CD4-positive, alpha-beta T cell treated with Interleukin-4 for 1 hour (primary cell): ENCODE results near the gene CDC42BPA.

Experiments
- DNase-seq, 2 donors: peaks; one replicate each; pipeline ENCODE4 v3.0.0-alpha.2; 2020 to 2022

Gene CDC42BPA

DNA sequence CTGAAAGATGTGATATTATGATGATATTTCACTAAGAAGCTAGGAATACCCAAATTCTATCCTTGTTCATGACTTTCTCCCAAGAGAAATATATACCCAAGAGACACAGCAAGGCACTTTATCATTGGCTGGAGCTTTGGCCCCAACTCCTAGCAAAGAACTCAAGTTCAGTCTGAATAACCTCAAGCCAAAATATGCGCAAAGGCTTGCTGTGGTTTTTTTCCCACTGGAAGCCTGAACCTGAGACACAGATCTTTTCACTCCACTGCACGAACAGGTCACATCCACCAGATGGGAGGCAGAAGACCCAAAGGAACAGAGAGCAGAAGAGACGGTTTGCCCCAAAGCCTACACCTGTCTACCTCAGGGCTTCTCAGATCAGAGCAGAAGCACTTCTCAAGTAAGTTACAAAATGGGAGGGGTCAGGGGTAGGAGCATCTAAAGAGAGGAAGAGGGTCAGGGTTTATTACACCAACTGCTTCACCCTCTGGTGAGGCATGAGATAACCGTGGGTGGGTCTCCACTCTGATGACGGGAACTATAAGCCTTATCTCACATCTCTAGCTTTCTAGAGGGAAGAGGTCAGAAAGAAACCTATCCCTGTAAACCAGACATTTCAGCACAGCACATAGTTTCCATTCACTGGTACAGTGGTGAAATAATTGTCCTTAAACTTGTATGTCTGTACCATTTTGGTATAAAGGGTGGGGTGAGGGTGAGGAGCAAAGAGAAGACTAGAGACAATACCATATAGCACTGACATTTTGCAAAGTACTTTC is 17.1 kb upstream of the CDC42BPA start:
- no peak for DNase-seq

DNA sequence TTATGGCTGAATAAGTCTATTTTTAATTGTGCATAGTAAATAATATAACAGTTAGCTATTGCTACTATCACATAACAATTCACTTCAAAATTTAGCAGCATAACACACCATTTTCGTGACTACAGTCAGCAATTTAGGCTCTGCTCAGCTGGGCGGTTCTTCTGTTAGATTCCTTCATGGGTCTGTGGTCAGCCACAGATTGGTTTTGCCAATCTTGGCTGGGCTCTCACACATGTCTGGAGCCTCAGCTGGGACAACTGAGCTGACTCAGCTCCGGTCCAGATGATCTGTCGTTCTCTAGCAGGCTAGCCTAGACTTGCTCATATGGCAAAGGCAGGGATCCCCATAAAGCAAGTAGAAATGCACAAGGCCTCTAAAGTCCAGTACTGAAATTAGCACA is 15.1 kb upstream of the CDC42BPA start:
- DNase-seq = no peak

DNA sequence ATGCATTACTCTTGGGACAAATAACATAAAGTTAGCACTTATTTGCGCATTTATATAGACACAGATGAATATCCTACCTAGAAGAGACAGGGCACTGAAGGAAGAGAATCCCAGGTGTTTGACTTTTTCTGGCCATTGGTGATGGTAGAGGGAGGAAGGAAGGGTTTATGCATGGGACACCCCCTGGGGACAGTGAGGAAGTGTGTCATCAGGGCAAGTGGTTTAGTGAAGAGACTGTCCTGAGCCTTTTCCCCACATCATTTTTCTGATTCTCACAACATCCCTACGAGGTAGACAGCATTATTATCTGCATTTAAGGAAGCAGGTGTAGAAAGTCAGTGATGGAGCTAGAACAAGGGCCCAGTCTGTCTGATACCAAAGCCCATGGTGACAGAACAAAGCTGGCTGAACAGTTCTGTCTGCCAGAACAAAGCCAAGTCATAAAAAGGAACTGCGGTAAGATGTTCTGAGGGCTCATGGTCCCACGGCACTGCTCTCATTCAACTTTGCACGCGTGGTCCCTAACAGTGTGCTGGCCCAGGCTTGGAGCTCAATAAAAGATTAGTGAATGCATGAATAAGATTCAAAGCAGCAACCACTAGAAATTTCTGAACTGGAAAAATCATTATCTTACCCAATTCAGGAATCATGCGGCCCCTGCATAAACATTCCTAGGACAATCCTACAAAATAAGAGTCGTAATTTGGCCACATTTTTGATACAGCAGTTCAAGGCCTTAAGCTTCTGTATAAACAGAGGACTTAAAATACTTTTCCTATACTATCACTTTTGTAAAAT is 12.2 kb upstream of the CDC42BPA start:
- no peak for DNase-seq

DNA sequence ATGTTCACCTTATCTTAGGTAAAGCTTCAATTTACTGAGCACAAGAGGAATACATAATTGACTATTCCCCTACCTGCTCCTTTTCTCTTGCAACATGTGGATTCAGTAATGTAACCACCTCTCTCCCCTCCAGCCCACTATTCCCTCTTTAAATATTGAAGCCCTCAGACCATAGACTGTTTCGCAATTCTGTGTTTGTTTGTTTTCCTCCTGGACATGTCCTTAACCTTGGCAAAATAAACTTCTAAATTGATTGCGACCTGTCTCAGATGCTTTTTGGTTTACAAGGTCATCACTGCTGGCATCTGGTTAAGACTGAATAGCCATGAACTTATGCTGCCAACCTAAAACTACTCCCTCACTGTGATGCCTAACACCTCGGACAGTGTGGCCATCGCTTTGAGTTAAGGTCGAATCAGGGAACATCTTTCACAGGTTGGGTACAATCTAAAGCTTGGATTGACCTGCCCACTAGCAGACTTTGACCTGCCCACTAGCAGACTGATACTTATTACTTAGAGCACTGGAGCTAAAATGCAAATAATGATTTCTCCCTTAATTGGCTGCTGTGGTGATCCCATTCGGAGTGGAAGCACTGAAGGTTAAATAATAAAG is 10.2 kb upstream of the CDC42BPA start:
- DNase-seq = no peak

DNA sequence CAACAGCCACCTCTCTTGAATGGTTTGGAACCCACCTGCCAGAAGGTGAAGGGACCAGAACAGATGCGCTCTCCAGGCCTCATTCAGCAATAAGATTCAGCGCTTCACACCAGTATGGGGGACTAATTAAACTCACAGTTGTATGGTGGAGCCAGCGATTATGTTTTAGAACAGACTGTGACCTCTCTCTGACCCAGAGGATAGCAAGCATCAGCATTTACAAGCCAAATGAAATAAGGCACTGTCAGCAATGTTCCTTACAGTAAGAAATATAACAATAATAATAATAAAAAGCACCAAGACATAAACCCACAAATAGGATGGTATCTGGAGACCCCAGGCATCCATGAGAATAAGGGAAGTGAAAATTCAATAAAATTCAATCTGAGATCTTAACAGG is 6.9 kb upstream of the CDC42BPA start:
- DNase-seq = no peak

DNA sequence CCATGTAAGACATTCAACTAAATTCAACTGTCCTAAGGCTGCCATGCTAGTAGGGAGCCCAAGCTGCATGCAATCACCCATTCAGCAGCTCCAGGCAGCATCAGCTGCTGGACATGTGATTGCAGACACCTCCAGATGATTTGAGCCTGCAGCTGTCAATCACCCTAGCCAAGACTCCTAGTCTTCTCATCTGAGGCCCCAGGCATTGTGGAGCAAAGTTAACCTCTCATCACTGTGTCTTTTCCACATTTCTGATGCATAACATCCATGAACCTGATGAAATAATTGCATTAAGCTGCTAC is 5.6 kb upstream of the CDC42BPA start:
- no peak for DNase-seq

DNA sequence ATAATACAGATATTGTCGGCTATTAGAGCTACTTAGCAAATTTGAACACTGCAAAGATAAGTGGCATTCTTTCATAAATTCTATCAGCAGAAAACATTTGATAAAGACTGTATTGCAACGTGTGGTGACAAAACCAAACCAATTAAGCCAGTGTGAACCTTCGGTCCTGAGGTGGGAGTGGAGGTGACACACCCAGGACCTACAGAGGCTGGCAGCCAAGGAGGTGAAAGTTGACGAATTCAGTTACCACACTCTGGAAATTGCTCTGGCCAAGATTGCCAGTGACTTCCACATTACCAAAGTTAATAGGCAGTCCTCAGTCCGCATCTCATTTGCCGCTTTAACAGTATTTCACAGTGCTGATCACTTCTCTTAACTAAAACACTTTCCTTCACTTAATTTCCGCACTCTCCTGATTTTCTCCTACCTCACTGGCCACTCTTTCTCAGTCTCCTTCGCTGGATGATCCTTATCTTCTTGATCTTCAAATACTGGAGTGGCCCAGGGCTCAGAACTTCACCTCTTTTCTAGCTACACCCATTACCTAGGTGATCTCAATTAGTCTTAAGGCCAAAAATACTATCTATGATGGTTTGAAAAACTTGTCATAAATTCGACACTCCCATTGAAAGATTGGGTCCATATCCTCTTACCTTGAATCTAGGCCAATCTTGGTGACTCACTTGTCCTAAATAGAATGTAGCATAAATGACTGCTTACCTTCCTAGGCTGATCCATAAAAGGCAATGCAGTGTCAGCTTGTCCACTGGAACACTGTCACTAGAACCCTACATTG is 5.1 kb upstream of the CDC42BPA start:
- DNase-seq = no peak

DNA sequence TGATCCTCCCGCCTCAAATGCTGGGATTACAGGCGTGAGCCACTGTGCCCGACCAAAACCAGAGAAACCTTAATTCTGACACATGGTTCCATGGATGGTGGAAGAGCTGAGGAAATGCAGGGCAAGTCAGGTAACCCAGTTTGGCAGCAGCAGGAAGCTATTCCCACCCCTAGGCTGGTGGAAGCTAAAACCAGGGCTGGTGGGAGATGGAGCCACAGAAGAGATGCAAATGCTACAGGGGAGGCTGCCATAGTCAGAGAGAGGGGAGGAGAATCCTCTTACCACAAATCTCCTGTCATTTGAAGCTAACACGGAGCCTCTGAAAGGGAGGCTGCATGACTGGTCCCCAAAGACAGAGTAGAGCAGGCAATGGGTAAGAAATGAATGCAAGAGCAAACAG is 4.1 kb upstream of the CDC42BPA start:
- no peak for DNase-seq

DNA sequence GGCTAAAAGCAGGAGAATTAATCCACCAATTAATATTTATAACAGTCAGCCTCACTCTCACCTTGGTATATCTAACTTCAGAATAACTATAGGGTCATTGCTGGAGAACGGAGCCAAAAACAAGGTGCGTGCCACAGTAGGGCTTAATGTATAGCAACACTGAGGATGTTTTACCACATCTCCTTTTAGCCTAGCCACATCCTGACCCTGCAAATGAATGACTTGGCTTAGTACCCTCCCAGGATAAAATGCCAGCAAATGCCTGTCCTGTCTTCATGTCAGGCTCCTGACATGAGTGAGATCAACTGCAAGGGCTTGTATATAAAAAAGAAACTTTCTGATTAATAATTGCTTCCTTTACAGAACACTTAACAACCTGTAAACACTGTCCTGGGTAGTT is 2.7 kb upstream of the CDC42BPA start:
- no peak for DNase-seq

DNA sequence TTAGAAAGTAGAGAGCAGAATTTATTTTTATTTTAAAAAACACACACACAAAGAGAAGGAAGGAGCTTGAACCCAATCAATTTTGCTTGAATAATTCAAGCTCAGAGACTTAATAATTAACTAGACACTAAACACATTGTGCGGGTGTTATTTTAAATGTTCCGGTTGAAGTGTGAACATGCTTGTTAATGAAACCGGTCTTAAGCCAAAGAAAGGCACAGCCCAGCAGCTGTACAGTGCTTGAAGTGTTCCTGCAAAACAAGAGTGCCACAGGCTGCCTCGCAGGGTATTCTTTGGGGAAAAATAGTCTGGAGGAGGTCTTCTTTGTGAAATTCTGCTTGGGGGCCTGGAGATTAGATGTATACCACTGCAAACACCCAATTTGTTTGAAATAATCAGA is 2.2 kb upstream of the CDC42BPA start:
- DNase-seq = no peak

DNA sequence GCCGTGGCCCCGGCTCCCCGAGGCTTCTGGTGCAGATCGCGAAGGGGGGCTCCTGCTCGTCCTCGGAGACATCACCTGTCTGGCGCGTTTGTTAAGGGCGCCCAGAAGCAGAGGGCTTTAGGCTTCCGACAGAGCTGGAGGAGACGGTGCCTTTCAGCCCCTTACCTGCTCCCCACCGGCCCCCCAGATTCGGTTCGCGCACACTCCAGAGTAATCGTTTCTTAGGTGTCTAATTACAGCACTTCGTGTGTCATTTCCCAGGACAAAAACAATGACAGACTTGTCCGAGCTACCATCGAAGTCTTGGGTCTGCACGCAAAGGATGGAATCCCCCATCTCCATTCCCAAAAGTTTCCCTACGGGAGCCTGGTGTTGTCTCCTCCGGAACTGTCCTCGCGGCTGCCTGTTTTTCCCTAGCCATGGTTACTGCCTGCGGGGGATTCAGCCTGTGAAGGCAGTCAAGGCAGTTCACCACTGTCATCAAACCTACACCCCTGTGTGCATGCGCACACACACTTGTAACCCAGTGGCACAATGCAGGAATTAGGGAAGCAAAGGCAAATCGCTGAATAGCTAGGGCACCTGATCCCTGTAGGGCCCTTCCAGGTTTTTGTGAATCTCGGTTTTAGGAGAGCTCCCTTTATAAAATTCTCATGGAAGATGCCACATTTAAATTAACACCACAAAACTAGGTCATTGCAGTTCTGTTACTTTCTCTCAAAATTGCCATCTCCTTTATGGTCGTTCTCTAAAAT is 738 bp upstream of the CDC42BPA start:
- no peak for DNase-seq

DNA sequence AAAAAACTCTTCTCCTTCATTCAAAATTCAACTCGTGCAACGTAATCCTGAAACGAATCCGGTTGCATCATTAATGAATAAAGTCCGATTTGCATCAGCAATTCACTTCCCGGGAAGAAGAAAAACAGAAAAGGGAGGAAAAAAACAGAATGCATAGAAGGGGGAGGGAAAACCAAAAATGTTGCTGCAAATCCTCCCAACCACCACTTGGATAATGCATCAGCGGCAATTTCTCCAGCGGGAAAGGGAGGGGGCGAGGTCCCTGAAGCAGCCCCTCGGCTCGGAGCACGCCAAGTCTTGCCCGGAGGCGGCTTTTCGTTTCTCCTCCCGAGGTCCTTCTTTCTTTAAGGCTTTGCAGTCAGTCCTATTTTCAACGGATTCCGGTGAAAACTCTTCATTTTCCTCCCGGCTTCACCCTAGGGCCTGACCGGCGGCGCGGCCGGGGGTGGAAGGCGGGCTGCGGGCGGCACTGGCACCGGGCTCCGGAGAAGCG is 723 bp downstream of the CDC42BPA start:
- no peak for DNase-seq

DNA sequence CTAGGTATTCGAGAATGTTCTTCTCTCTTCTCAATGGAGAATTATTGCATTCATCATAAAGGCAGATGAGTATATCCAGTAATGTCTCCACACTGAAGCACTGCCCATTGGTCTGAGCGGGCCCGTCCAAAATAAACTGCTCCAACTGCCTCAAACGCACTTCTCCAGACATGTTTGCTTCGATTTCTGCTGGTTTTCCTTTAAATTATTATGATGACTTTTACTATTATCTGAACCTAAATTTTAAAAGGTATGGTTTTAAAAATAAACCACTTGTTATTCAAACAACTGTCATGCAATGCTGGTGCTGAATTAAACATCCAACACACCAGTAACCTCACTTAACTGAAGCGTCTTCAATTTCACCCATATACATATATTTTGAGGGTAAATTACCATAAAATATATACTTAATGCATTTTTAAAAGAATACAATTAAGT is 1.3 kb downstream of the CDC42BPA start:
- DNase-seq = no peak

DNA sequence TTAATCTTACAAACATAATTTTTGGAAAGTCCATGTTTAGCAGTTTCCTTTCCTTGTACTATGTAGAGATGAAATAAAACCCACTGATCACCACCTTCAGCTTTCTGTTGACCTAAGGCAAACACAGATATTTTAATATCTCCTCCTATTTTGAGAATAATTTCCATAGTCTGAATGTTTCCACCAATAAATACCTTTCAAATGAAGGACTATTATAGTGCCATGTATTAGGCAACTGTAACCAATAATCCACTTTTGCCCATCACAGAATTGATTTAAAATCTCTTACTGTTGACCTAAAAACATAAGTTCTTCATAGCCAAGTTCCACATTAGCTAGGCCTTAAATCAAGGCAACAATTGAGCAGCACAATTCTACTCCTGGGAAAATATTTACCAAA is 1.8 kb downstream of the CDC42BPA start:
- DNase-seq = no peak

DNA sequence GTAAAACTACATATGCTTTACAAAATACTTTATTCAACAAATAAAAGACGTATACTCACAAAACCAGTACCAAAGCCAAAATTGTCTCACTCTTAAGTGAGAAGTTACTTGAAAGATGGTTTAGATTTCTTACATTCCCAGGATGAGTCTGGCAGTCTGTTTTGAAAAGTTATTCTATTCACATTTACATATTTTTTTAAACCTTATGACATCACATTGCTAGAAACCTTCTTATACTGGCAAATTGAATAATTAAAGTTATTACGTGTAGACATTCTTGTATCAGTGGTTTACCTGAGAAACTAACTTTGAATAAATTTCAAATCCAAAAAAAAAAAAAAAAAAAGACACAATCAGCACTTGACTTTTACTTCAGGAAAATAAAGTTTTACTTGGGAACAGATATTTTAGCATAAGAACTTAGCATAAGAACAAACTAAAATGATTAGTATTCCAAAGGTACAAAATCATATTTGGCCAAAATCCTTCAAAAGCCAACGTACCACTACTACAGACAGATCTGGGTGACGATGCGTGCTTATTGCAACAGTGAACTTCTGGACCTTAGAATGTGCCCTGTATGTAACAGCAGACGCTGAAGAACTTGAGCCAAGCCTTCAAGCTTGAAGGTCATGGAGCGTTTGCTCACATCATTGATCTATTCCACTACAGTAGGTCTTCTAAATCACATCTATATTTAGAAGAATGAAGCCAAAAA is 2.5 kb downstream of the CDC42BPA start:
- no peak for DNase-seq

DNA sequence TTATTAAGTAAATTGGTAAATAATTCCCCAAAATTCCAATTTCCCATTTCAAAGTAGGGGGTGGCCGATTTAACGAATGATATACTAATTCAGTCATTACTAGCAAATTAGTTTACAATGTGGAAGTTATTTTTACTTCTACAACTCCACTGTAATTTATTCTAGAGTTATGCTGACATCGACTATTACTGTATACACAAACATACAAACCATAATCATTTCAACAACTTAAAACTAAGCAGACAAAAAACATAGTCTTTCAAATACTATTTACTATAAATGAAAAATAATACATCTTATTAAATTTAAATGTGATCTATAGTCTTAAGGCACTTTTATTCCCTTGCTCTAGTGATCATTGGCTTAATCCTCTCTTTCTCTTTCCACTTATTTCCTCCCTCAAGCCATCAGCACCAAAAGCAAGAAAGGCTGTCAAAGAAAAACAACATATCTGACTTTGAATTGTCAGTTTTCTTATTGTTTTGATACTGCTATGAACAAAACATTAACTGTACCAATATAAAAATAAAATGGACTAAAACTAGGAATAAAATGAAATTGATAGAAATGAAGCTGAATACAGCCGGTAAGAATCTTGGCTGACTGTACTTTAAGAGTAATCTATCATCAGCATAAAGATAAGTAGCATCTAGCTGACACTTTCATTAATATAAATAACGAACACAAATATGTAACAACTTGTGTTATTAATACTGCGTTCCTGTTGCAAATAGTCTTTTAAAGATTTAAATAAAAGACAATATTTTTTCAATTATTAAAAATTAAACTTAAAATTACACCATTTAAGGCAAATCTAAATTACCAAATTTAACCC is 4.1 kb downstream of the CDC42BPA start:
- DNase-seq = no peak

DNA sequence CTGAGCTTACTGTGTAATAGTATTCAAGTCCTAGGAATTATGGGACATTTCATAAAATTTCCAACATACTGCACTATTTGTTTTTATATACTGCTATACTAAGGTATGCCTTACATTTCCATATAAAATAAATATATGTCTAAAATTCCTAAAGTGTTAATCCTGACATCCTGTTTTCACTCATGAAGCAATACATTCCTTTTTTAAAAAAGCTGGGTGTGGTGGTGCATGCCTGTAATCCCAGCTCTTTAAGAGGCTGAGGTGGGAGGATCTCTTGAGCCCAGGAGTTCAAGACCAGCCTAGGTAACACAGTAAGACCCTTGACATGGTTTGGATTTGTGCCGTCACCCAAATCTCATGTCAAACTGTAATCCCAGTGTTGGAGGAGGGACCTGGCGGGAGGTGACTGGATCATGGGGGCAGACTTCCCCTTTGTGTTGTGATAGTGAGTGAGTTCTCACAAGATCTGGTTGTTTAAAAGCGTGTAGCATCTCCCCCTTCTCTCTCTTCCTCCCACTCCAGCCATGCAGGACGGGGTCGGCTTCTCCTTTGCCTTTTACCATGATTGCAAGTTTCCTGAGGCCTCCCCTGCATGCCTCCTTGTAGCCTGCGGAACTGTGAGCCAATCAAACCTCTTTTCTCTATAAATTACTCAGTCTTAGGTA is 5.8 kb downstream of the CDC42BPA start:
- no peak for DNase-seq

DNA sequence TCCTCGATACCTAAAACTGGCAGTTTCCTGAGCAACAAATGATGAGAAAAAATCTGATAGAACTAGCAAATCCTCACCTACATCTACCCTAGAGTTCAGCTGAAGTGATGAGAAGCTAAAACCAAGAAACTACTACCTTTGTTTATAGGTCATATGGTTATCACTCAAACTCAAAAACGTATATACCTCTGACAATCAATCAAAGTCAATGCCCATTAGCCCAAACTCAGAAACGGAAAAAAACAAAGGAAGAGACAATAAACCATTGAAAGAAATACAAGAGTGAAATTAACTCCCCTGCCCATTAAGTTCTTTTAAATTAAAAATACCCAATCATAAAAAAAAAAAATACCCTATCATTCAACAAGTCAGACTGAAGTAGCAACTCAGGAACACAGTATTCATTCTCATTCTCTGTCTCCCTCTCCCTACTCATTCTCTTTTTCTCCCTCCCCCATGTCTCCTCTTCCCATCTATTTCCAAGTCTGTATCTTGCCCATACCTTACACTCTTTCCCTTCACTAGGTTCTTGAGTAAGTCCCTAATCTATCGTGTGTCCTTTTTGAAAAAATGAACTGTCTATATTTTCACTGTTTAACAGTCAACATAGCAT is 6.8 kb downstream of the CDC42BPA start:
- no peak for DNase-seq
